A172 (cell line): ENCODE results near the gene PON3. TPM values are rescaled to one million over a fixed set of nuclear protein-coding genes. Genes with fewer than 3 reads are reported as not detected.

Source experiments
- DNase-seq: peaks from one replicate; pipeline ENCODE4 v3.0.0-alpha.2; 2015; ENCODE audit warnings: low spot score
- total RNA-seq: library from RNA; depleted of rRNA; stranded (reverse); fragments of >200 nt; shearing (Covaris generic); gene quantifications from 2 replicates; pipeline ENCODE4 v1.2.3, GENCODE V29; 2014; rRNA removed

PON3 gene
- not detected in 2 replicates for total RNA-seq

- DNase-seq: no peak
Measured at GRCh38 chr7:95396136-95397032, at the start of gene PON3. PON3 (minus strand) TSS chr7:95396375; CDS start chr7:95396350, 25 bp downstream.

GRCh38 chr7:95444796-95445195 lies 48.6 kb upstream of the PON3 start:
- no peak for DNase-seq

- DNase-seq: no peak
Measured at GRCh38 chr7:95441042-95441823, 45.1 kb upstream of the PON3 start.

GRCh38 chr7:95440394-95441038 lies 44.3 kb upstream of the PON3 start:
- no peak for DNase-seq

GRCh38 chr7:95436407-95436806 lies 40.2 kb upstream of the PON3 start:
- DNase-seq: no peak

GRCh38 chr7:95435422-95435780 lies 39.2 kb upstream of the PON3 start:
- DNase-seq: no peak

GRCh38 chr7:95434557-95435421 lies 38.6 kb upstream of the PON3 start, which contains the start of gene PON2:
PON2 (minus strand) TSS chr7:95435028; CDS start chr7:95434951, 77 bp downstream.
- peak; percentile 71 for DNase-seq

GRCh38 chr7:95433952-95434556 lies 37.9 kb upstream of the PON3 start:
- no peak for DNase-seq

GRCh38 chr7:95433129-95433528 lies 37.0 kb upstream of the PON3 start:
- no peak for DNase-seq

GRCh38 chr7:95432606-95433005 lies 36.4 kb upstream of the PON3 start:
- DNase-seq: no peak

- DNase-seq: no peak
Measured at GRCh38 chr7:95430864-95431263, 34.7 kb upstream of the PON3 start.

GRCh38 chr7:95429241-95429990 lies 33.2 kb upstream of the PON3 start:
- DNase-seq: no peak

GRCh38 chr7:95427914-95428516 lies 31.8 kb upstream of the PON3 start:
- no peak for DNase-seq

- DNase-seq: no peak
Measured at GRCh38 chr7:95427166-95427565, 31.0 kb upstream of the PON3 start.

- no peak for DNase-seq
Measured at GRCh38 chr7:95425694-95426093, 29.5 kb upstream of the PON3 start.

- DNase-seq: no peak
Measured at GRCh38 chr7:95424716-95425115, 28.5 kb upstream of the PON3 start.

GRCh38 chr7:95421847-95422444 lies 25.8 kb upstream of the PON3 start:
- no peak for DNase-seq

GRCh38 chr7:95421000-95421846 lies 25.0 kb upstream of the PON3 start:
- DNase-seq: no peak
